Left forelimb (tissue), 1 donor: ENCODE measurements around the gene THOC6.
"Not testable (repeated sequence)": the region's sequence is repeated elsewhere in the genome, so short reads cannot be mapped to it uniquely, and the experiment has no call there.

ENCODE experiments used
- DNase-seq: peaks from one replicate; pipeline ENCODE4 v3.0.0-alpha.2; 2018; ENCODE audit warnings: low spot score

The THOC6 gene

GRCh38 chr16:3072148-3072547, 48.3 kb downstream of the THOC6 start:
- not testable (repeated sequence) for DNase-seq

- DNase-seq, result not testable (repeated sequence)
Observed at GRCh38 chr16:3072576-3073263, 48.9 kb downstream of the THOC6 start.

- no peak for DNase-seq
Observed at GRCh38 chr16:3073448-3073847, 49.6 kb downstream of the THOC6 start.

GRCh38 chr16:3074860-3075522, 51.2 kb downstream of the THOC6 start:
- no peak for DNase-seq

GRCh38 chr16:3075523-3075915, 51.7 kb downstream of the THOC6 start:
- no peak for DNase-seq

- not testable (repeated sequence) for DNase-seq
Observed at GRCh38 chr16:3075946-3076345, 52.1 kb downstream of the THOC6 start.

GRCh38 chr16:3076577-3076976, 52.7 kb downstream of the THOC6 start:
- DNase-seq, result no peak
